NCI-H2196 (cell line): Measurements from ENCODE around the gene RIPOR2.

ENCODE experiments used
- DNase-seq: peaks from one replicate; lab custom pipeline; 2025; ENCODE audit not compliant: unreplicated experiment; lab: John Stamatoyannopoulos, UW

The RIPOR2 gene, protein sequence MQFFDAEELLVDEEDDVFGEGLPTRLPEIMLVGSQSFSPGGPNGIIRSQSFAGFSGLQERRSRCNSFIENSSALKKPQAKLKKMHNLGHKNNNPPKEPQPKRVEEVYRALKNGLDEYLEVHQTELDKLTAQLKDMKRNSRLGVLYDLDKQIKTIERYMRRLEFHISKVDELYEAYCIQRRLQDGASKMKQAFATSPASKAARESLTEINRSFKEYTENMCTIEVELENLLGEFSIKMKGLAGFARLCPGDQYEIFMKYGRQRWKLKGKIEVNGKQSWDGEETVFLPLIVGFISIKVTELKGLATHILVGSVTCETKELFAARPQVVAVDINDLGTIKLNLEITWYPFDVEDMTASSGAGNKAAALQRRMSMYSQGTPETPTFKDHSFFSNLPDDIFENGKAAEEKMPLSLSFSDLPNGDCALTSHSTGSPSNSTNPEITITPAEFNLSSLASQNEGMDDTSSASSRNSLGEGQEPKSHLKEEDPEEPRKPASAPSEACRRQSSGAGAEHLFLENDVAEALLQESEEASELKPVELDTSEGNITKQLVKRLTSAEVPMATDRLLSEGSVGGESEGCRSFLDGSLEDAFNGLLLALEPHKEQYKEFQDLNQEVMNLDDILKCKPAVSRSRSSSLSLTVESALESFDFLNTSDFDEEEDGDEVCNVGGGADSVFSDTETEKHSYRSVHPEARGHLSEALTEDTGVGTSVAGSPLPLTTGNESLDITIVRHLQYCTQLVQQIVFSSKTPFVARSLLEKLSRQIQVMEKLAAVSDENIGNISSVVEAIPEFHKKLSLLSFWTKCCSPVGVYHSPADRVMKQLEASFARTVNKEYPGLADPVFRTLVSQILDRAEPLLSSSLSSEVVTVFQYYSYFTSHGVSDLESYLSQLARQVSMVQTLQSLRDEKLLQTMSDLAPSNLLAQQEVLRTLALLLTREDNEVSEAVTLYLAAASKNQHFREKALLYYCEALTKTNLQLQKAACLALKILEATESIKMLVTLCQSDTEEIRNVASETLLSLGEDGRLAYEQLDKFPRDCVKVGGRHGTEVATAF

DNA sequence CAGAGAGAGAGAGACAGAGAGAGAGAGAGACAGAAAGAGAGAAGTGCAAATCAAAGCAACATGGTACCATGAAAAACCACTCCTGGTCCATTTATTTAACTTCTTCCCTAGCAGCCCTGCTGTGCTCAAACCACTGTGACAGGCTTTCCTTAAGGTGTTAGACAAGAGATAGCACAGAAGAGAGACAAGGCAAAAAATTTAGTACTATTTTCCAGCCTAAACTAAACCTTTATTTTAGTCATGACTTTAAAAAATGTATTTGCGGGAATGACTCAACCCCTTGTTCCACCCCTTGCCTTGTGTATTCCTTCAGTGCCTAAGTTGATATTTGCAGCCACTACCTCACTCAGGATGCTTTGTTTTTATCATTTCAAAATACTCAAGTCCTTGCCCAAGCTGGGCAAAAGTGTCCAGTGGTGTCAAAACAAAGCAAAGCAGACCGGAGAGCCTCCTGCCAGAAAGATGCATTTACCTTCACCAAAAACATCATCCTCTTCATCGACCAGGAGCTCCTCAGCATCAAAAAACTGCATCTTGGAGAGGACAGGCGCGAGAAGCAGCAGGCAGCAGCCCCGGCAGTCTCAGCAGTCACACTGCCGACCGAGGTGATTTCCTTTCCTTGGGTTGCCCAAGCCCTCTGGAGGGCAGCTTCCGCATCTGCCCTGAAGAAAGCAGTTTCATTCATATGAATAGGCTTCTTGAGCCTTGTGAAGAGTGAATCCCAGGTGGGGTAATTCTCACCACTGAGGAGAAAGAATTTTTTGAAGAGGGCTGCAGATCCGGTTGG lies at the start of gene RIPOR2:
Gene RIPOR2 (minus strand): TSS at position 595 of the 787 bp plus-strand sequence. CDS start 62 bp downstream, at position 533.
- DNase-seq = no peak

DNA sequence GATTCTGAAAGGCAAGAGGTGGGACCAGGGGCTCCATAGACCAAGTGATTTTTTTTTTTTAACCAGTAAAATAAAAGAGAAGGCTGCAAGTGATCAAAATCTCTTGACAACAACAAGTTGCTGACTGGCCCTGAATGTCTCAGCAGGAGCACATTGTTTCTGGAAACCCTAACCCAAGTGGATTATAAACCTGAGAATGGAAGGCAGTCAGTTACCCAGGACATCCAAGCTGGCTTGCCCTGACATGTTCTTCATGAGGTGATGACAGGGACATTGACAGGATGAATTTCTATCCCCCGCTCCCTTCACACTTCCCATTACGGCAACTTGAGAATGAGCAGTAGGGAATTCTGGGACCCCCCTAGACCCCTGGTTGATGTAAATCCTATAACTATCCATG lies 49.6 kb upstream of the RIPOR2 start:
- no peak for DNase-seq

DNA sequence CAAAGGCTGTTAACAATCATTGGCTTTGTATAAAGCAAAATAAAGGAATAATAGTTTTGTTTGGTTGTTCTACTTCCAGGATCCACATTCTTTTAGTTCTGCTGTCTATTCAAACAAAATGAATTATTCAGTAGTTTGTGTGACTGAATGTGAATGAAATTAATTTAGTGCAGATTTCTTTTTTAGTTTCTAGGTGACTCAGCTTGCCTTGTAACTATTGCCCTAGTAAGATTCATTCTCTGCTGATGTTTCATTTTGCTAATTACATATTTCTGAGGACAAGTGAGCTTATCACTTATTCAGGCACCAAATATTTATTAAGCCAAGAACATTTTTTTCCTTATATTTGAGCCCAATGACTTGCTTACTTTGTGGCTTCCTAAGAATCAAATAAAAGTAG lies 46.5 kb upstream of the RIPOR2 start:
- DNase-seq = no peak

DNA sequence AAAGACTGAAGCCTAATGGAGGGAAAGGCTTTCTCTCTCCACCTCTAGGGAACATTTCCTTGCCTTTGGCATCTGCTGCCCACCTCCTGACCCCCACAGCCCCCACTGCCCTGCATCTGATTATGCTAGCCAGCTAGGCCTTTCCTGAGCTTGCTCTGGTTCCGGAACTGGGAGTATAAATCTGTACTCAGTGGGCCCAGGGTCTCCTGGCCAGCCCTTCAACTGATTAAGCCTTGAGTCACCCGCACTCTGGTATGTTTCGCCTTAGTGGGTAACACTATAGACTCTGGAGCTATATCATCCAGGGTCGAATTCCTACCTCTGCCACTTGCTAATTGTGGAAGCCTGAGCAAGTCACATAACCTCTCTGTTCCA lies 45.6 kb upstream of the RIPOR2 start:
- no peak for DNase-seq

DNA sequence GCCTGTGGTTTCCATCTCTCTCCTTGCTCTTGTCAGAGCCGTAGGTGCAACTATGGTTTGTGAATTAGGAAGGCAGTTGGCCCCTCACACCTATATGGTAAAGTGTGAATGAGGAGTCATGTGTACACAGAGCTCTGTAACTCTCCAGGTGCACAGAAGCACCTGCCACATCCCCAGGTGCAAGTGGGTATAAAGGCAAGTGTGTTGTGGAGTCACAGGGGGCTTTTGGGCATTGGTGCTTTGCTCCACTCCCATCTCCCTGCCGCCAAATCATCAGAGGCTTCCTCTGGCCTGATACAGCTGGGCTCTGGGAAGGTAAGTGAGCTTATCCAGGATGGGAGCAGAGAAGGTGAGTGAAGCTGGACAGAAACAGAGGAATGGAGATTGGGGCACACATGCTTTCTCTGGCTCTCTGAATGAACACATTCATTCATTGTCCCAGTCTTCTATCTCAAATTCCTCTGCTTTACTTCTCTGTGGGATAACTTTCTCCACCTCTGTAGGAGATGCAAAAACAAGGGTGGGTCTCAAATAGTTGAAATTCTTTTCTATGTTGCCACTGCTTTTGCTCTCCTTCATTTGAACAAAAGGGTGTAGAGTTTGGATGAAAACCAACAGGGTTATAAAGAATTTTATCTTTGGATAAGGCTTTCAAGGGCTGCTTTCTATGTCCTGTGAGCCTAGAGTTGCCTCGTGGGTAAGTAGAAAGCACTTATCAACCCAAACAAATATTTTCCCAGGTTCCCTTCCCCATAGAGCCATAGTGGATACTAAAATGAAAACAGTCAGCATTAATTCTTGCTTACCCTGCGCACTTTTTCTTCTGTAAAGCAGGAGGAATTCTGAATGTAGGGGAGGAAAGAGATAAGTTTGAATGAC lies 45.0 kb upstream of the RIPOR2 start:
- no peak for DNase-seq

DNA sequence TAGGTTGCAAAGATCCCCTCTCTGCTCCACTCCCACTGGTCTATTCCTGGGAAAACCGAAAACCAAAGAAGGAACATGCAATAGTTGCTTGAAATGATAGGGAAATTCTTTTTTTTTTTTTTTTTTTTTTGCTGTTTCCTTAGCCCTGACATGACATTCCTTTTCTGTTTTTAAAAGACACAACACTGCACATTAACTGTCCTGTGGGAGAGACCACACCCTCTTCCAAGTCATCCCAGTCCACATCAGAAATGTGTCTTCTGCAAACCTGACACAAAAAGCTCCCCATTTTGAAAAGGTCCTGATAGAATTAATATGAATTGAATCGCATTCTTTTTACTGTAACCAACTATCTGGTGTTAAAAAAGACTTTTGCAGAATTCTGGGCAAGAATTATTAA lies 43.4 kb upstream of the RIPOR2 start:
- no peak for DNase-seq

DNA sequence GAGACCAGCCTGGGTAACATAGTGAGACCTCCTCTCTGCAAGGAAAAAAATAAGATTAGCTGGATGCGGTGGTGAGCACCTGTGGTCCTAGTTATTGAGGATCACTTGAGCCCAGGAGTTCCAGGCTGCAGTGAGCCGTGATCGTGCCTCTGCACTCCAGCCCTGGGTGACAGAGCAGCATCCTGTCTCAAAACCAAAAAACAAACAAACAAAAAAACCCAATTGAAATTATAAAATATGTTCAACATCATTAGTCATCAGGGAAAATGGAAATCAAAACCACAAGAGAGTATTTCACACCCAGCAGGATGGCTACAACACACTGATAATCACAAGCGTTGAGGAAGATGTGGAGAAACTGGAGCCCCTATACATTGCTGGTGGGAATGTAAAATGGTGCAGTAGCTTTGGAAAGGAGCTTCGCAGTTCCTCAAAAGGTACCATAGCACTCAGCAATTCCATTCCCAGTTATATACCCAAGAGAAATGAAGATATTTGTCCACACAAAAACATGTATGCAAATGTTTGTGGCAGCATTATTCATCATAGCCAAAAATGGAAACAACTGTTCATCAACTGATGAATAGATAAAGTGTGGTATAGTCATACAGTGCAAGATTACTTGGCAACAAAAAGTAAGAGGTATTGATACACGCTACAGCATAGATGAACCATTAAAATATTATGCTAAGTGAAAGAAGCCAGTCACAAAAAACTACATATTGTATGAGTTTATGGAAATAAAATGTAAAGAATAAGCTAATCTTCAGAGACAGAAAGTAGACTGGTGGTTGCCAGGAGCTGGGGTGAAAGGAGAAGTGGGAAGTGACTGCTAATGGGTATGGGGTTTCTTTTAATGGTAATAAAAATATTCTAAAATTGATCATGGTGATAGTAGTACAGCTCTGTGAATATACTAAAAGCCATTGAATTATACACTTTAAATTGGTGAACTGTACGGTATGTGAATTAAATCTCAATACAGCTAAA lies 38.7 kb upstream of the RIPOR2 start:
- no peak for DNase-seq

DNA sequence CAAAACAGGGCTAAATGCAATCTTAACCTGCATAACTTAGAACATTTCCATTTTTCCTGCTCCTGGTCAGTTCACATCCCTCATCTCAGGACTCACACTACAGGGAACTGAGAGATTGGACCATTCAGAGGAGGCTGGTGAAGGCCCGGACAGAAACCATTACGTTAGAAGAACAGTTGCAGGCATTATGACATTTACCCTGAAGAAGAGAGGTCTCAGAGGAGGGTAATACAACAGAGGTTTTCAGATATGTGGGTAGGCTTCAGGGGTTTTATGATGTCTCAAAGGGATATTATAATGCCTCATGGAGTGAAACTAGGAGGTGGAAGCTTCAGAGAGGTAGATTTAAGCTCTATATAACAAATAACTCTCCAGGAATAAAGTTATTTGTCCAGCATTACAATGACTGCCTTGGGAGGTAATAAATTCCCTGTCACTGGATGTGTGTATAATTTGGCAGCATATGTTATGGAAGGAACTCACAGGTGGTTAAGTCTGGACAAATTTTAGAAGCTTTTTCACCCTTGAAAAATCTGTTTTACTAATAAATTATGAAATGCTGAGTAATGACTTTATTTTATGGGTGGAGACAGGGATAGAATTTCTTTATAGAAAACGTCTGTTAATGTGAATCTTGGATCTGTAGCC lies 36.7 kb upstream of the RIPOR2 start:
- no peak for DNase-seq

DNA sequence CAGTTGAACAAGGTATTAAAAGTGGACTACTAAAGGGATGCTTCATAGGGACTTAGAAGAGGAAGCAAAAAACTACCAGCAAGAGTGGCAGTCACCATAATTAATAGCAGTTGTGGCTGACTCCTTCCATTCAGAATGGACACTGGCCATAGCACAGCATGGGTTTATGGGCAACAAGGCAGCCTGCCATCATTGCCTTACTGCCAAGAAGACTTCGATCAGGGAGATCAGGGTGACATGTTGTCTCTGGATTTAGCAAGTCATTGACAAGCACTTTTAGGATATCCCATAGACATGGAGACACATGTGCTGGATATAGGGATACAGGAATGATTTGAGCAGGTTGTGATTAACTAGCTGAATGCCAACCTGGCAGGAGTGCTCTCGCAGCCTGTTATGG lies 35.3 kb upstream of the RIPOR2 start:
- DNase-seq = no peak

DNA sequence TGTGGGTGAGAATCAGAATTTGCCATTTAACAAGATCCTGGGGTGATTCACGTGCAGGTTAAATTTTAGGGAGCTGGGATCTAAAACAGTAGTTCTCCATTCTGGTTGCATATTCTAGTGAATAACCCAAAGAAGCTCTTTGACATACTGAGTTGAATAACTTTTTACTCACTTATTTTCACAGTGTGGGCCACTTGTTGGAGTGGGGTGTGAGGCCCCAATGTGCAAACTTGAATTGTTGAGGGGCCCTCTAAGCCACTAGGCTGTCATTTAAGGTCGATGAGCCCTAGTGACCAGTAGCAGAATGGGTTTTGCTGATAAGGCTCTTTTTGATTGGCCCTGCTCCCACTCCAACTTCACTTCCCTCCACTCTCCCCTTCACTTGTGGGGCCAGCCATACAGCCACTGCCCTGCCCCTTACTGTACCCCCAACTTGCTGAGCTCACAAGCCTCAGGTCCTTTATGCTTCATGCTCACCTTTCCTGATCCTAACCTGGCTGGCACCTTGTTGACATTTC lies 33.6 kb upstream of the RIPOR2 start:
- no peak for DNase-seq

DNA sequence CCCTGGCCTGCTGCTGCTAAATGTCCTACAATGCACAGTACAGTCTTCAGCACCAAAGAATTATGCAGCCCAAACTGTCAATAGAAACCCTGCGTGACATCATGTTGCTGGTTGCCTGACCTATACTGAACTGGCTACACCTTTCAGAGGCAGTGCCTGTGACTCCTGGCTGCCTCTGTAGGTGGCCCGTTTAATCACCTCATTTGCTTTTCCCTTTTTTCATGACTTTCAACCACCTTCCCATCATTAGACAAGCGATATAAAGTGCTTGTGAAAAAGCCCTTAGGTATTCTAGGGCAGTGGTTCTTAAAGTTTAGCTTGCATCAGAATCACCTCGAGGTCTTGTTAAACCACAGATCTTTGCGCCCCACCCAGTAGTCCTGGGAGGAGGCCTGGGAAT lies 33.0 kb upstream of the RIPOR2 start:
- no peak for DNase-seq

DNA sequence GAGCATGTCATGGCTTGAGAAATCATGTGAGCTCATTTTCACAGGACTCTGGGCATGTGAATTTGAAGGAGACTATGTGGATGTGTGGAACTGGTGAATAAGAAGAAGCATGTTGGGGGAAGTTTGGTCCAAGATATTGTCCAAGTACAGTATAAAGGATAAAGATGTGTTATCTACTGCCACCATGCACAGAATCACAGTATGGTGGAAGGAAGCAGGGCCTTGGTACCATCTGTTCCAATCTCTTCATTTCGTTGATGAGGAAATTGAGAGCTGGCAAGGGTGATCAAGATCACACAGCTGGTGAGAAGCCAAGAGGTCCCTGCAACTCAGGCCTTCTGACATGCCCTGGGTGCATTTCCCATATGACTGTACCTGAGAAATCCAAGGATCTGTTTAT lies 31.5 kb upstream of the RIPOR2 start:
- DNase-seq = no peak

DNA sequence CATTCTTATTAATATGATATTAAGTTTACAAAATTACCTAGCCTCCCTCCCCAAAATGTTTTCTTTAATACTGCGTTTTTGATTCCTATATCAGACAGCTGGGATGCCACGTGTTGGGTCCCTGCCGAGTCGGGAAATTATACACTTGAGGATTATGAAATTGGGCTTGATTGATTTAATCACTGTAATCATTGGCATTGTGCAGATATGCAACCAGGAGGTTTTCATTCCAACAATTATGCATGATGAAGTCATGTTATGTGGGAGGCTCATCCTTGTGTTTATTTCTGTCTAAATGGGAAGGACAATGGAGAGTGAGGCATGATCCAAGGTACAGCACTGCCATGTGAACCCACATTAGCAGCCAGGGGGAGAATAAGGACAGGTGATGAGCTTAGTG lies 30.6 kb upstream of the RIPOR2 start:
- DNase-seq = no peak

DNA sequence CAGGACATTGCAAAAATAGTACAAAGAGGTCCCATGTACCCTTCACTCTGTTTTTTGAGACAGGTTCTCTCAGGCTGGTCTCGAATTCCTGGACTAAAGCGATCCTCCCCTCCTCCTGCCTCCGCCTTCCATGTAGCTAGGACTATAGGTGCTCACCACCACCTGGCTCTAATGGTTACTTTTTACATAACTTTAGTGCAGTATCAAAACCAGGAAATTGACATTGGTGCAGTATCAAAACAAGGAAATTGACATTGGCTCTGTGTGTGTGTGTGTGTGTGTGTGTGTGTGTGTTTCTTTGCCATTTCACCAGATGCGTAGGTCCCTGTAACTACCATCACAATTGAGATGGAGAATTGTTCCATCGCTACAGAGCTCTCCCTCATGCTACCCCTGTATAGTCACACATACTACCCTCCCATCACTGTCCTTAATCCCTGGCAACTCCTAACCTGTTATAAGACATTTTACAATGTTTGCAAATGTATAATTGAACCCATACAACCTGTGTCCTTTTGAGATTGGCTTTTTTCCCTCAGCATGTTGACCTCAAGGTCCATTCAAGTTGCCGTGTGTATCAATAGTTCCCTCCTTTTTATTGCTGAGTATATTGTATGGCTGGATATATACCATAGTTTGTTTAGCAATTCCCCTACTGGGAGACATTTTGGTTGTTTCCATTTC lies 28.3 kb upstream of the RIPOR2 start:
- DNase-seq = no peak

DNA sequence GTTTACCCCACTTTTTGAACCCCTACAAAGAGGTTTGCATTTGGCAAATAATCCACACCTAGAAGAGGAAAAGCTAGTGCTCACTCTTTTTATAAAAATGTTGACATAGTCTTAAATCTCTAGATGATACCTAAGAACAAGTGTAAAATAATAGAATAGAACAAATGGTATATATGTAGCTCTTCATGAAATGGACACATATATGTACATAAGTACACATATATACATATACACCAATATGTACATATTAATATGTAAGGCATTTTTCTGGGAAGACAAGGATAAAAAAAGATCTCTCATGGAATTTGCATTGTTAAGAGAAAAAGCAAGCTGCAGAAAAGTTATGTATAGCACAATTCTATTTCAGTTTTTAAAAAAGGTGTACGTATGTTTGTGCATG lies 27.6 kb upstream of the RIPOR2 start:
- no peak for DNase-seq

DNA sequence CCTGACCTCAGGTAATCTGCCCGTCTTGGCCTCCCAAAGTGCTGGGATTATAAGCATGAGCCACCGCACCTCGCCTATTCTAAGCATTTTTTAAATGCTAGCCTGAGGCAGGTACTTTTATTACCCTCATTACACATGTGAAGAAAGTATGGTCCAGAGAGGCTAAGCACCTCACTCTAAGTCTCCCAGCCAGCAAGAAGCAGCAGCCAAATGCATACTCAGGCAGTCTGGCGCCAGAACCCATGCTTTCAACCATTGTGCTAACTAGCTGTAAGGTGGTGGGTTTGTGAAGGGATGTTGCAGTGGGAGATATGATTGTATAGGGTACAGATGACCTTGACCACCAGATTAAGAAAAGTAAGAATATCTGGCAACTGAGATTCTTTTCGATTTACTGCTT lies 26.1 kb upstream of the RIPOR2 start:
- no peak for DNase-seq

DNA sequence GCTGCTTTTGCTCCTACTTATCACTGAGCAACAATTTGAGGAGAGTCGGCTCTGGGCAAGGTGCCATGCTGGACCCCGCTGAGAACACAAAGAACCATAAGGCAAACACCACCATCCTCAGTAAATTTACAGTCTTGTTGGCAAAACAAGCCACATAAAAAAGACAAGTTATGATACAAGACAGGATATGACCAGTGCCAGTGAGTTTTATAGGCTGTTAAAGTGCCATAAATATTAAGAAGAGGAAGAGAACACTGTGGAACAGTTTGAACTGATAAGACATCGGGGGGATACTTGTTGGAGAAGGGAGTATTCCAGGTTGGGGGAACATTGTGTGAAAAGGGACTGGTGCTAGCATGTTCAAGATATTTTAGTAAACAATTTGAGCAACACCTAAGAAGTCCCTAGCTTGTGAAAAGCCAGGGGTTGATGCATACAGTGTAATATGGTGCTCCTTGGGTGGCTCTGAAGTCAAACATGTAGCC lies 25.3 kb upstream of the RIPOR2 start:
- DNase-seq = peak; percentile 5

DNA sequence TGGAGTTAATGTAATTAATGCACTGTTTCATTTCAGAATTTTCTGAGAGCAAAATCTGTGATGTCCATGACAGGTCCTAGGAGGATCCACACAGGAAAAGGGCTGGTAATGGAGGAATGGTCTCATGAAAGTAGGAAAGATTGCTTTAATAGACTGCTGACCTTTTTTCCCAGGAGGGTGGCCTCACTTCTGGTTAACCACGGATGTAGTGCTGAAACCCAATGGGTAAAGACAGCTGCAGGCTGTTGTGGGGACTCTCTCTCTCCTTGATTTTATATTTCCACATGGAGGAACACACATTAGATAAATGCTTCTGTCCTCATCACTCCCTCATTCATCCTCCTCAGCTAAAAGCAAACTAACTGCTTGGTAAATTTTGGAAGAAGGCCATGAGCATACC lies 23.6 kb upstream of the RIPOR2 start:
- DNase-seq = no peak
